Glomerular visceral epithelial cell (primary cell): ENCODE measurements around the gene MEGF11.

ENCODE experiments used
- DNase-seq: peaks from one replicate; pipeline ENCODE4 v3.0.0-alpha.2; 2016; ENCODE audit errors: extremely low spot score

The MEGF11 gene

DNA sequence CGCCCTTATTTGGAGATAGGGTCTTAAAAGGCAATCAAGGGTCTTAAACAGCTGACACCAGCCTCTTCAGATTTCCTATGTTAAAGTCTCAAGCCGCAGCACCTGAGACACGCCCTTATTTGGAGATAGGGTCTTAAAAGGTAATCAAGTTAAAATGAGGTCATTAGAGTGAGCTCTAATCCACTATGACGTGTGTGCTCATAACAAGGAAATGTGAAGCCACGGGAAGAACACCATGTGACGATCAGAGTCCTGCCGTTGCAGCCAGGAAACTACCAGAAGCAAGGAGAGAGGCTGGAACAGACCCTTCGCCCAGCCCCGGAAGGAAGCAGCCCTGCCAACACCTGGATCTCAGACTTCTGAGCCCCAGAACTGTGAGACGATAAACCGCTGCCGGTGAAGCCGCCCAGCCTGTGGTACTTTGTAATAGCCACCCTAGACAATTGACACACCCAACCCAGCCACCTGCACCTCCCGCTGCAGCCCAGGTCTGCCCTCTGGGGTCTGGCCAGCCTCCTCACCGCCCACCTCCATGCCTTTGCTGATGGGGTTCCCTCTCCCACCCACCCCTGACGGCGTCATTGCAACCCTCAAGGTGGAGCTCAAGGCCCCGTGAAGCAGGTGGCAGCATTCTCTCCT lies 137.9 kb downstream of the MEGF11 start:
- DNase-seq, result no peak

DNA sequence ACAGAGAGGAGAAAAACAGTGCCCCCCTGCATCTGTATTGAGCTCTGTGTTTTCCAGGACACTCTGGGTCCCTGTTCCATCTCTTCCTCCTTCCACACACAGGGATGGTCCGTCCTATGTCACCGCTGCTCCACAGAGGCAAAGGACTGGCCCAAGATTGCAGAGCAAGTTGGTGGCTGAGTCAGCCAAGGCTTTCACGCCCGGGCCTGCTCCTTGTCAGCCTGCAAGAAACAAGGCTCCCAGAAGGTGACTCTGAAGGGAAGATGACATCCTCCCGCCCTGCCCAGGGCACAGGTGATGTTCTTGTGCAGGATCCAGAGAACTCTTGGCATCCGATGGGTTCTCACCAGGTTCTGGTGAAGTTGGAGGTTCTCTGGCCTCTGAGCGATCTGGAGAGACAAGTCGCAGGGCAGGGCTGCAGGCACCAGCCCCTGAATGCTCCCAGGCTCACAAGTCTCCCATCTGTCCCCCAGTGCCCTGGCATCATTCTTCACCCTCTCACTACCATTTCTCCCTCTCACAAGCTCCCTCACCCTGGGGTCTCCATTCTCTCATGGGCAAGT lies 138.6 kb downstream of the MEGF11 start:
- DNase-seq, result no peak

DNA sequence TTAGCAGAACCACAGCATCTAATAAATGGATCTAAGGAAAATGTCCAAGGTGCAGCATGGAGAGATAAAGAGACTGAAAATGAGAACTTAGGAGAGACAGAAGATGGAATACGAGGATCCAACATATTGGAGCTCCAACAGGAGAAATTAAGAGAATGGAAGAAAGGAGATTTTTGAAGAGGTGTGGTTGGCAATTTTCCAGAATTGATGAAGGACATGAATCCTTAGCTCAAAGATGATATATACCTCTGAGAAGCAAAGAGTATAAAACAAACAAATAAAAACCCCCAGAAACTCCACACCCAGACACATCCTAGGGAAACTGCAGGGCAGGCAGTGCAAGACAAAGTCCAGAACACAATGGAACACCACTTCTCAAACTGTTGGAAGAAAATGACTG lies 141.2 kb downstream of the MEGF11 start:
- no peak for DNase-seq

DNA sequence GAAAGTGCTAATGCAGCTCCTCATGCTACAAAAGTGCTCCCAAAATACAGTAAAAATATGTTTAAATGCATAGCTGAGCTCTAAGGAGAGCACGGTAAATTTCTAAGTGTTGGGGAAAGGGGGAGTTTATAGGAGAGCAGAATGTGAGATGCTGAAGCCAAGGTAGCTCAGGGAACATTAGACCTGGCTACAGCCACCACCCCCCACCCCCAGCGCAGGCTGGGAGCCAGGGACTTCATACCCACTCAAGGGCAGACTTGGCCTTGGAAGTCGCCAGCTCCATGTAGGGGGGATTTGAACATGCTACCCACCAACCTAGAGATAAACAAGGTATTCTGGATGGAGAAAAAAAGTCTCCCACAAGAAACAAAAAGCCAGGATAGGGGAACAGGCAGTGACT lies 142.2 kb downstream of the MEGF11 start:
- no peak for DNase-seq

DNA sequence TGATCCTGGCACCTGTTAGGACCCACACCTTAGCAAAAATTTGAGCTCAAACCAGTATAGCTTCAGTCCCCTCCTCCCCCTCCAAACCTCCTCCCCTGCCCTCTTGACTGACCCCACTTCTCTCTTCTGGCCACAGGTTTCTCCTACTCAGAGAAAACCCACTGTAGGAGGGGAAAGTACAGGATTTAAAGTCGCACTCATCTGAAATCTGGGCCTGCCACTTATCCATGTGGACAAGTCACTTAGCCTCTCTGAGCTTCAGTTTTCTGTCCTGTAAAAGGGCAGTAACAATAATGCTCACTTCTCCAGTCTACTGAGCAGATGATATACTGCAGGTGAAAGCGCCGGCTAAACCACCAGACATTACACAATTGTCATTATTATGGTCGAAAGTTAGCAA lies 142.7 kb downstream of the MEGF11 start:
- DNase-seq, result no peak

DNA sequence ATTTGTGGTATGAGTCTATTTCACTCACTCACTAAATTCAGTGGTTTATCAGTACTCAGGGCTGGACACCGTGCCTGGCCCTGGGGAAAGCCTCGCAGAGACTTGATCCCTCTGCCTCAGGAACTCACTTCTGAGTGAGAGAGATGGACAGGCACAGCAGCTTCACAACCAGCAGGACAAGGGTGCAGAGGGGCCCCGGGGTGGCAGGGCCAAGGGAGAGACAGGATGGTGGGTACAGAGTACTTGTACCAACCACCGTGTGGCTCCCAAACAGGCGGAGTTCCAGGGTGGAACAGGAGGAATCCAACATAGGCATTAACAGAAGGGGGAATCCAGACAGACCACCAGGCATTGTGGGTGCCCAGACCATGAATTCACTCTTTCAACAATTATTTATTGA lies 143.7 kb downstream of the MEGF11 start:
- no peak for DNase-seq

DNA sequence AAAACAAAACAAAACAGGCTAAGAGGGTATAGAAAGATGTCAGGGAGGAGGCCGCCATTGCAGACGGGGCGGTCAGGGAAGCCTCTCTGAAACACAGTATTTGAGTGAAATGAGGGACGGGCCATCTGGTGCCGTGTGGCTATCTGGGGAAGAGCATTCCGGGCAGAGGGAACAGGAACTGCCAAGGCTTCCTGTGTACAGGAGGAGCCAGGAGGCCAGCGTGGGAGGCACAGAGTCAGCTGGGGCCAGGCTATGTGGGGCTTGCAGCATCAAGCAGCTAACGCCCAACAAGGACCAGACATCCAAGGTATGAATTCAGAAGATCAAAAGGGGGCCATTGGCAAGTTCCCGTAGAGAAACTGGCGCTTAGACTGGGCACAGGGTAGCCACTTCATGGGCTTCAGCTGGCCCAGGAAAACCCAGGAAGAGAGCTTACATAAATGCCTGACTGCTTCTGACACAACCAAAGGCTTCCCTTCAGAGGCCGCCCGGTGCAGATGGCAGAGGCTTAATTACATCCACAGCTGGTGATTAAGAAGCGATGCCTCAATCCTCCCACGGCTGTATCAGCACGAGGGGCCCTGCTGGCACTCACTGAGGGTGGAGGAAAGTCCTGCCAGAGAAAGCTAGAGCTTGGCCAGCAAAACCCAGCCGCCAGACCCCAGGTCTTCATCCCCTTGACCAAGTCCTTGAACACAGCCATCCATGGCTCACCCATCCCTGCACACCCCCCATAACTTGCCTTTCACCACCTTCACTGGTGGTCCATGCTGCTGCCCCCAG lies 144.9 kb downstream of the MEGF11 start:
- no peak for DNase-seq

DNA sequence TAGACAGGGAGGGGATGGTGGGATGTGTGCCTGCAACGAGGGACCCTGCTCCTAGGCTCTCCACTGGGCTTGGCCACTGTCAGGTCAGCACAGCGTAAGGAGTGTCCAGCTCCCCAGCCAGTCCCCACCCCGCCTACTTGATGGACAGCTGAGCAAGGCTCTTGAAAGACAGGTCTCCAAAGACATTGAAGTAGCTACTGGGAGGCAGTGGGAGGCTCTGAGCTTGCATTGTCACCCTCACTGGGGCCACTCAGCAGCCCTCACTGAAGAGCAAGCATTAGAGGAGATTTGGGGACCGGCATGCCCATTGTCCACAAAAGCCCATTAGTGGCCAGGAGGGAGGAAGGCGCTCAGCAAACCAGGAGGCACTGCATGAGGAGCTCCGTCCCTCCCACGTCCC lies 146.5 kb downstream of the MEGF11 start:
- no peak for DNase-seq

DNA sequence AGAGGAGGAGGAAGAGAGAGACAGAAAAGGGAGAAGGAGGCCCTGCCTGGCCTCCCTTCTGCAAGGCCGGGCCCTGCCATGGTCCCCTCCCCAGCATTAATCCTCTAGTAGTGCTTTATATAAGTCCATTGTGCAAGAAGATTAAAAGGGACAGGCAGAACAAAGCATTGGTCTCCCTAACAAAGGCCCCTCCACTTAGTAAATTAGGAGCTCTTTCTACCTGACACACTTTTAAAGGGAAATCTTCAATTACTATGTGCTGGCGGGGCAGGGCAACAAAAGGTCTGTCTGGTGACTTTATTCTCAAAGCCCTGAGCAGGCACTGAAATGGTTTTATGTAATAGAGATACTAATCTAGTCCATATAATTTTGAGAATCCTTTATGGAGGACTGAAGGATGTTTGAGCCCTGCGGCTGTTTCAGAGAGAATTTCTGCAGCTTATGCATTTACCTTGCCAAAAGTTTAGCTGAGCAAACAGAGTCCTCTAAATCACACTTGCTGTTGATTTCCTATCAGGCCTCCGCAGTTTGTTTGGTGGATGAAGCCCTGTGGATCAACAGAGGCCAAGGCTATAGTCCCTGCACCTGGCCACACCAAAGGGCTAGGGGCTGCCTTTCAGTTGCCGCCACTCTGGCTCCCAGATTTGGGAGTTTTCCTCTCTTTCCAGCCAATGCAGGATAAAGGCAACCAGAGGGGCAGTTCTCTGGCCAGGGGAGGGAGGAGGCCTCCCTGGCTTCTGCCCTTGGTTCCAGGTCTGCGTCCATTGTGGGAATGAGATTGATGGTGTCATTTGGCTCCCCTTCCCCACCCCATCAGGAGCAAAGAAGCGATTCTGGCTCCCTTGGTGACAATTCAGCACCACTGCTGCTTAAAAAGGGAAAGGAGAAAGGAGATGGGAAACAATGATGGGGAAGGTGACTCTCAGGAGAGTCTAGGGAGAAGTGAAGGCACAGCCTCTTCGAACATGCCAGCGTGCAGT lies 148.0 kb downstream of the MEGF11 start:
- no peak for DNase-seq

DNA sequence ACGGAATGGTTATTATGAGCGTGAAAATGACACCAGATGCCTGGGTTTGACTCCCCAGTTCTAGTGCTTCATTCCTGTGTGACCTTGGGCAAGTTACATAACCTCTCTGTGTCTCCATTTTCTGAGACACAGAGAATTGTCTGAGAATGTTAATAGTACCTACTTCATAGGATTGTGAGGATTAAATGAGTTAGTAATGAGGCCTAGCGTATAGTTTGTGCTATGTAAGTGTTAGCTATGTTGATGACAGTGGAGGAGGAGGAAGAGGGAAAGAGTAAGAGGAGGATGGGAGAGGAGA lies 150.3 kb downstream of the MEGF11 start:
- DNase-seq, result no peak

DNA sequence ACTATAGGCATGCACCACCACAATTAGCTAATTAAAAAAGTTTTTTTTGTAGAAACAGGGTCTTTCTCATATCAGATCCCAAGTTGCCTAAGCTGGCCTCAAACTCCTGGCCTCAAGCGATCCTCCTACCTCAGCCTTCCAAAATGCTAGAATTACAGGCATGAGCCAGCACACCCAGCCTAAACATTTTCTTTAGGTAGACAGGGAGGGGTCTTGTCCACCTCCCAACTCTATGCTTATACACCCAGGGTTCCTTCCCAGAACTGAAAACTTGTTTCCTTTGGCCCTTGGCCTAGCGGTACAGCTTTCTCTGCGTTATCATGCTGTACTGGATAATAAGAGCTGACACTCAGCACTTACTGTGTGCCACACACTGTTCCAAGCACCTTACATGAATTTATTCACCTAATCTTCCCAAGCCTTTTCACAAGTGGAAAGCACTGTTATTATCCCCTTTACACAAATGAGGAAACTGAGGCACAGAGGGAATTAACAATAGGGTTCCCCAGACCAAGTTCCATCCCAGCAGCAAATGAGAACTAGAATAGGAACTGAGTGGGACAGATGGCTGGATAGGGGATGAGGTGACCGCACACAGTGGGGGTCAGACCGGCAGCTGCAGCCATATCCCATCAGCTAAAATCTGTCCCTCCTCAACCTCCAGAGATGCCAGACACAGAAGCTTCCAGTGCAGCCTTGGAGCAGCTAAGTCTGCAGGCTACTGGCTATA lies 150.8 kb downstream of the MEGF11 start:
- DNase-seq, result no peak

DNA sequence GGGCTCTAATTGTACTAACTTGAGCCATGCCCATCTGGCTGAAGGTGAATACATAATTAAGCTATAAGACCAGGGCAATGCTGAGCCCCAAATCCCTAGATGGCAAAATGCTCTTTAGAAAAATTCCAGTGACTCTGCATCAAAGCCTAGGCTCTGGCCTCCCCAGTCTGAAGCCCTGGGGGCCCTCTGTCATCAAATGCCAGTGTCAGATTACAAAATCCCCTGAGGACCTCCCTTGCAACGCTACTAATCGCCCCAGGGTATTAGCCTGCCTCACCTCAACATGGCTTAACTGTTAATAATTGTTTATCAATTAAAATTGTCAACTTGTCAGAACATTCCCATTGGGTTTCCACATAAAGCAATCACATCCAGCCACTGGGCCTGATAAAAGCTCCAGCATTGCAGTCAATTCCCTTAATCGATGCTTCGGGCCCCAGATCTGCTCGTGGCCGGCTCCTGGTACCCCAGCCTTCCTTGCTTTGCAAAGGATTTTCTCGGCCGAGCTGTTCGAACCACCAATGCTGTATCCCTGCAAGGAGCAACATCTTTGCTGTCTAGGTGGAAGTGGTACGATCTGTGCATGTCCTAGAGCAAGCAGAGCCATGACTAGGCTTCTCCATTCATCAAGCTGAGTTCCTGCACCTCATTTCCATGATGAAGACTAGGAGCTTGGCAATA lies 151.7 kb downstream of the MEGF11 start:
- DNase-seq, result no peak

DNA sequence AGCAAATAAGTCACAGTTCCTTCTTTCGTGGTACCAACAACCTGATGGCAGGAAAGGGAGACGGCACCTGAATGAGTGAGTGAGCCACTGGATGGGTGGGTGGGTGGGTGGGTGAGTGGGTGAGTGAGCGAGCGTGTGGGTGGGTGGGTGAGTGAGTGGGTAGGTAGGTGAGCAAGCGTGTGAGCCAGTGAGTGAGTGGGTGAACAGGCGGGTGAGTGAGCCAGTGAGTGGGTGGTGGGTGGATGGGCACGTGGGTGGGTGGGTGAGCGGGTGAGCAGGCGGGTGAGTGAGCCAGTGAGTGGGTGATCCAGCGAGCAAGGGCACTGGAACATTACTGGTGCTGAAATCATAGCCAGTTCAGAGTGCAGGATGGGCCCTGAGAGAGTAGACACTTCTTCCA lies 152.8 kb downstream of the MEGF11 start:
- DNase-seq, result no peak

DNA sequence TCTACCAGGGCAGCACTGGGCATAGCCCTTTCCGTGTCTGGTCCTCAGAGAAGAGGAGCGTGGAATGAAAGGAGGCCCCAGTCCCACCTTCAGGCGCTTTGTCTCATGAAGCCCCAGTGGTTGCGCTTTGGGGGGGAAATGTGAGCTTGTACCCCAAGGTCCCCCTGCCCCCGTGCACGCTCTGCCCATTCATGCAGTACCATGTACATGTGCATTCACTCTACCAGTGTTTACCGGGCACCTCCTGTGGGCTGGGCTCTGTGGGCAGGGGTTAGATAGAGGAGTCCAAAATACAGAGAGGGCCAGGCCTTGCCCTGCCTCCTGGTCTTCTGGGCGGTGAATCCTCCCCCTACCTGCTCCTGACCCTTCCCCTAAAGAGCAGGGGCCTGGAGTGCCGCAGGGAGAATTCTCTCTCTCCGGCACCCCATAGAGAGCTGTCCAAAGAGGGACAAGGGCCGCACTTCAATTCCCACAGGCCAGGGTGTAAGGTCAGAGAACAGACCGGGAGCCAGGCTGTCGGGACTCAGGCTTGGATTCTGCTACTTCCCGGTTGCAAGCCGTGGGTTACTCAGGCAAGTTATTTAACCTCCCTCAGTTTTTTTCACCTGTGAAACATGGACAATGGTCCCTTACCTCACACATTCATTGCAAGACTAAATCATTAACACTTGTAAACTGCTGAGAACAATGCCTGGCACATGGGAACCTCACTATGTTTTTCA lies 153.4 kb downstream of the MEGF11 start:
- DNase-seq, result no peak

DNA sequence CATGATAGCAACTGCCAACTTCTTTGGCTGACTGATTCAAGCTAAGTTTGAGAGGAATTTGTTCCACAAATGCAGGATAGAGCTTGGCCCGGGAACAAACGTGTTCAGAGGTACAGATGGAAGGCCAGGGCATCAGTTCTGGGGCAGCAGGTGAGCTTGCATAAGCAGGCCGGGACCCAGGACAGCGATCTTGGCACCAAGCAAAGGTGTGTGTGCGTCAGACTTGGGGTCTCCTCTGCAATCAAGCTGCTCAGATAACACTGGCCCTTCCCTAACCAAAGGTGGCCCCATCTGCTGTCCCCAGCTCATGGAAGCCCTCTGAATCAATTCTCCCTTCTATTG lies 155.6 kb downstream of the MEGF11 start:
- DNase-seq, result no peak

DNA sequence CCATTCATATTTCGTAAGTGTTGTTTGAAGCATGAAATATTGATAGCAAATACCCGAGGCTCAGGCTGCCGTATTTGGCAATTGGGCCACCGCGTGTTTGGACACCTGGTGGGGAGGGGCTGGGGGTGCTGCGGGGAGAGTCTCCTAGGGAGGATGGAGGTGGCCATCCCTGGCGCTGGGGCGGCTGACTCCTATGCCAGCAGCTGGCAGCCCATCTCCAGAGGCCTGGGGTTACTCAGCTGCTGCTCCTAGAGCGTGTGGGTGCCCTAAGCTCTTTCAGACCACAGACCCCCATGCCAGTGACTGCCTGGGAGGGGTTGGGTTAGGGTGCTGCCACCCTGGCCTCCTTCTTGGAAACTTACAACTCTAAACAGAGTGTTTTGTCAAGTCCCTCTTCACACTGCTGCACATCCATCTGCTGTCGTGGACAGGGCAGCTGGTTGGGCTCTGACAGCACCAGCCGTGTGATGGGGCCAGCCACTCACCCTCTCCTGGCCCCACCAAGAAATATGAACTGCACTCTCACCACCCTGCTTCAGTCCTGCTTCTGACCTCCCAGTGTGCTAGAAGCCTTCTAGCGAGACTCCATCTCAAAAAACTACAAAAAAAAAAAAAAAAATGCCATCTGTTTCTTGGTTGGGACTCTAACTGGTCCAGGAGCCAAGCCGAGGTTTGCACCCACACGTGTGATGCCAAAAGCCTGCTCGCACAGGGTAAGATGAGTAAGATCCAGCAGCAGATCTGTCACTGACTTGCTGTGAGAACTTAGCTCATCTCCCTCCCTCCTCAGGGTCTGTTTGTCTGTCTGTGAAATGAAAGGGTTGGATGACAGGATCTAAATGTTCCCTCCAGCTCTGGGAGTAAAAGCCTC lies 156.2 kb downstream of the MEGF11 start:
- no peak for DNase-seq

DNA sequence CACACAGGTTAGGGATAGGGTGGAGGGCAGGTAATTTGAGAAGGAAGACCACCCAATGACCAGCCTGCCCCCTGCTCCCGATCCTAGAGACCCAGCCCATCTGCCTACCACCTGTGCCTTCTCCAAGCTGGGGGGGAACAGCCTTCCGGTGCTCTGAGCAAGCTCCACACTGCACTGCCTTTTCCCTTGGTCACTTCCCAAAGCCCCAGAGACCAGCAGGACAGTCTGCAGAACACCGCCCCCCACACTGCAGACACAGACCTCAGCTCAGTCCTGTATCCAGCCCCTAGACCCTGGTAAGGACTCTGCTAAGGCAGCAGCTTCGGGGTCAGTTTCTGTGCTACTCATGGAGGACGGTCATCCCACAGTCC lies 156.9 kb downstream of the MEGF11 start:
- no peak for DNase-seq

DNA sequence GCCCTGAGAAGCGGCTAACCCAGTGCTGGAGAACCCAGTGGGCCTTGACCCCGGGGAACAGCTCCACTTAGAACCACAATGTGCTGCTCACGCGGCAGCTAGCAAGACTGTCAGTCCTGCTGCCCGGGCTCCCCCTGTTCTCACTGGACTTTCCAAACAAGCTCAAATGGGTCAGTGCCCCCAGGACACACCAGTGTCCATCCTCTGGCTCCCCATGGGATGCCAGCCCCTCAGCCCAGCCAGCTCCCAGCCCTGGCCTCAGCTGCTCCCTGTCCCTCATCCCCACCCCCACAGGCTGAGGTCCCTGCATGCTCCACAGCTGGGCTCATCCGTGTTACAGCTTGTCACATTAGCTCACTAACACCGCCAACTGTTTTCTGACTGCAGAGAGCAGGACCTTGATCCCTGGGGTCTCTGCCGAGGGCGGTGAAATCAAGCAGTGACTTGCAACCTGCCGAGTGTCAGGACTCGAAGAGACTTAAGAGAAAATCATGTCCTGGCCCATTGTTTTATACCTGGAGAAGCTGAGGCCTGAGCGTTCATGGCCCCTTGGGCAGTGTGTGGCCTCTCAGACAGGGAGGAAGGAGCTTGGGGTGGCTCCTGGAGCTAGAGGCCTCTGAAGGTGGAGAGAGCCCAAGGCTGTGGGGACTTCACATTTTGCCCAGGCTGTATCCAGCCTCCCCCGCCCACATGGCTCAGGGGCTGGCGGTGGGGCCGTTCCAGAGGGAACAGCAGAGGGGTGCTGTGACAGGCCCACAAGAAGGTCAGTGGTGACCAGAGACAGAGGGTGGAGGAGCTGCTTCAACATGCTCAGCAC lies 157.5 kb downstream of the MEGF11 start:
- DNase-seq, result no peak

DNA sequence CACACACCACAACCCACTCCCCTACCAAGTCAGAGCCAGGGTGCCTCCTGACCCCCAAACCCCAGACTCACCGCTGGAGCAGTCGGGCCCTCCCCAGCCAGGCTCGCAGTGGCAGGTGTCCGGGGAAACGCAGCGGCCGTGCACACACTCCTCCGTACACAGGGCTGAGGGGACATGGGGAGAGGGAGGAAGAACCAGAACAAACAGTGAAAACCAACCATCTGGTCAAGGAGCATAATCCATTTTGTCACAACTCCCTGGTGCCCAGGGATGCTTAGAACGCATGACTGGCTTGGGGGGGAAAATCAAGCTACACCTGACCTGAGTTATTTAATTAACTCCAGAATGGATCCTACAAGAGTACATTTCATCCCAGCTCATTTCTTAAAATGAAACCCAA lies 159.2 kb downstream of the MEGF11 start:
- DNase-seq, result no peak
